Measurements from ENCODE around the gene DDX39B.

DNA sequence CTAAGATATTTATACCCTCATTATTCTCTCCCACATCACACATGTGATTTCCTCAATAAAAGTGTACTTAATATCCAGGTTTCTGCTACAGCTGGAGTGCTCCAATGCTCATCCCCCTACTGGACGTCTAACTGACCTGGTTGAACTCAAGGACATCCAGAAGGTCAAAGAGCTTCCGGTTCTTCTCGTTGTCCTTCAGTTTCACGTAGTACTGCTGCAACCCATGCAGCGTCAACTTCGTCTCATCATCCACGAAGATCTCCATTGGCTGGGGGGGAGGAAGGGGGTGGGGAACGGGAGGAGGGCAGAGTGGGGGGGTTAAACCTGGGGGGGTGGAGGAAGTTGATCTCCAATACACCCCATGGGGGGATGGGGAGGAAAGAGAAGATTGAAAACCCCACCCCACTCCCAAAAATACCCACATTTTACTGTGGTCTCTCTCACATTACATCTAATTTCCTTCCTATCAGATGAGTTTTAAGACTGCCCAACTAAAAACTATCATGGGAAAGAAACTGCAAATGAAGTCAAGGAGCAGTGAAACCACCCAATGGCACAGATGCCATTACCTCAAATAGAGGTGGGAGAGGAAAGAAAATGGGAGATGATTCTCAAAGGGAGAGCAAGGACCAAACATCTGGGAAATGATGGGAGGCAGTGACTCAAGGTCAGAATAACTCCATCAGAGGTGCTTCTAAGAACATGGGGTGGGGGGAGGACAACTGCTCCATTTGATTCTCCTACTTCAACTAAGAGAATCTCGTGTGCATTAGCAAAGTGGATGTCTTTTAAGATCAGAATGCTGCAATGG is 9.0 kb downstream of the DDX39B start:
- TF ChIP-seq CTCF (IDR thresholded peaks at IDR 0.05; ENCODE audit: insufficient read depth, low read depth, low read length) (no peak), EZH2 (IDR thresholded peaks at IDR 0.05; ENCODE audit: insufficient read depth, low read length) (no peak)

Measured in astrocyte (in vitro differentiated cells and primary cell).